Panc1 (cell line): ENCODE results near the gene DAPK1.

Source experiments
- CTCF ChIP-seq: fragments of 450-650 bp; IDR thresholded peaks from 2 replicates; pipeline ENCODE4 v1.5.1; 2017; ENCODE audit warnings: mild to moderate bottlenecking
- POLR2AphosphoS5 ChIP-seq: IDR thresholded peaks from 2 replicates; pipeline ENCODE4 v1.6.1; 2012; ENCODE audit warnings: mild to moderate bottlenecking, low read depth, low read length, moderate library complexity
- REST ChIP-seq, 2 experiments: IDR thresholded peaks; 2 replicates each; pipeline ENCODE4 v1.6.1; 2011 to 2012; ENCODE audit warnings: low read depth in 2 of 2, control low read depth in 1 of 2, low read length in 1 of 2, mild to moderate bottlenecking in 1 of 2, moderate library complexity in 1 of 2; ENCODE audit not compliant: insufficient read depth in 1 of 2

- no peak for TF ChIP-seq CTCF
- TF ChIP-seq REST (IDR thresholded peaks at IDR 0.05; ENCODE audit: insufficient read depth in 1 of 2, low read depth in 2 of 2, low read length in 1 of 2) = no peak
- TF ChIP-seq POLR2AphosphoS5 = no peak
These were observed 173.8 kb downstream of the DAPK1 start for GRCh38 chr9:87671478-87671877.
